Activated naive CD4-positive, alpha-beta T cell treated with anti-CD3 and anti-CD28 coated beads for 36 hours (primary cell): Measurements from ENCODE around the gene PRMT5. TPM values are rescaled to one million over a fixed set of nuclear protein-coding genes. Genes with fewer than 3 reads are reported as not detected.

Source experiments
- CTCF ChIA-PET: fragments of 350-600 bp; sonication (Branson Sonifier 250); formaldehyde crosslinking; loops from one replicate; lab custom pipeline; 2021; ENCODE audit warnings: antibody characterized with exemption; lab: Charles Lee
- DNase-seq: peaks from one replicate; pipeline ENCODE4 v3.0.0-alpha.2; 2020
- H3K27ac Mint-ChIP-seq: one replicate; pipeline ENCODE4 v1.8.0; 2021; ENCODE audit warnings: mild to moderate bottlenecking, mixed read lengths
- H3K27me3 Mint-ChIP-seq: one replicate; pipeline ENCODE4 v1.8.0; 2021; ENCODE audit warnings: low read depth, mixed read lengths
- H3K36me3 Mint-ChIP-seq: one replicate; pipeline ENCODE4 v1.8.0; 2021; ENCODE audit warnings: low read depth, mixed read lengths
- H3K4me1 Mint-ChIP-seq: one replicate; pipeline ENCODE4 v1.8.0; 2021; ENCODE audit warnings: low read depth, mixed read lengths
- H3K4me3 Mint-ChIP-seq: one replicate; pipeline ENCODE4 v1.8.0; 2021; ENCODE audit warnings: mild to moderate bottlenecking, moderate library complexity, mixed read lengths
- H3K9me3 Mint-ChIP-seq: one replicate; pipeline ENCODE4 v1.8.0; 2021; ENCODE audit warnings: mixed read lengths
- intact Hi-C: fragments of 100-400 bp; cut with micrococcal nuclease; formaldehyde crosslinking; loops from one replicate; pipeline ENCODE4 v1.15.1; 2023
- total RNA-seq, 2 experiments: library from RNA; stranded (reverse); gene quantifications; one replicate each; pipeline ENCODE4 v1.2.3, GENCODE V29; 2021

Gene PRMT5
- total RNA-seq, 2 experiments from 2014 or later: 81.0 to 92.8 TPM

DNA sequence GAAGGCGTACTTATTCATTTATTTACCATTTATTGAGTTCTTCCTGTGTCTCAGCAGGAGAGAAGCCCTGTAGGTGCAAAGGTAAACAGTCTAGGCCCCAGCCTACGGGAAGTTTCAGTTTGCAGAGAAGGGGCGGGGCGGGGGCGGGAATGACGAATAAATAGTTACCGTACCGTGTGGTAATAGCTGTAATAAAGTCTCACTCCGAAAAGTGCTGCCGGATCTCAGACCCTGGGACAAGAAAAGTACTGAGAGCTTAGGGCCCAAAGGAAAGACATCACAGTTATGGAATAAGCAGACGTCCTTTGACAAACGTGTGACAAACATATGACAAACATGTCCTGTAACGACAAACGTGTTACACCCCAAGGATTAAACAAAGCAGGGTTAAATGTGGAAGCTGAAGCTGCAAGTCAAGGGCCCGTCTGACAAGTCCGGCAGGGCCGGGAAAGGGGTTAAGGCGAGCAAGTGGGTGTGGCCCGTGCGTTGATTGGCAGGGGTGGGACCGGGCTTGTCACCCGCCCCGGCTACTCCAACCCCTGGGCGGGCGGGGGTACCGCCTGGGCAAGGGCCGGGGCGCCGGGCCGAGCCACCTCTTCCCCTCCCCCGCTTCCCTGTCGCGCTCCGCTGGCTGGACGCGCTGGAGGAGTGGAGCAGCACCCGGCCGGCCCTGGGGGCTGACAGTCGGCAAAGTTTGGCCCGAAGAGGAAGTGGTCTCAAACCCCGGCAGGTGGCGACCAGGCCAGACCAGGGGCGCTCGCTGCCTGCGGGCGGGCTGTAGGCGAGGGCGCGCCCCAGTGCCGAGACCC lies 57.7 kb downstream of the PRMT5 start, which contains the start of gene LRP10:
Gene LRP10, plus strand, starts transcription at position 517 of the 809 bp plus-strand sequence. CDS start 564 bp downstream, outside the sequence.
- peaks cover 29% of the 10 kb centered on the region for H3K36me3 Mint-ChIP-seq
- peak within 1 kb of the TSS; percentile 91 for H3K4me3 Mint-ChIP-seq
- peak; percentile 92 for DNase-seq
- peak within 1 kb of the TSS; percentile 100 for H3K27ac Mint-ChIP-seq
- CTCF ChIA-PET: interaction anchor here (0.6 to 5.6 kb wide), 25 partner anchors 8 to 1018 kb away, joined by 3 to 125 read pairs (median 5); partner anchors contain the start of genes AJUBA, PRMT5, RBM23 and REM2
- no peaks in the 10 kb centered on the region for H3K27me3 Mint-ChIP-seq
- peaks cover 29% of the 10 kb centered on the region for H3K4me1 Mint-ChIP-seq
- intact Hi-C loops: loop anchor here (1.0 to 5.0 kb wide), 16 partner anchors 13 to 1604 kb away; partner anchors contain the start of genes DAD1, HAUS4, HNRNPC and MRPL52
- H3K9me3 Mint-ChIP-seq: no peaks in the 10 kb centered on the region

DNA sequence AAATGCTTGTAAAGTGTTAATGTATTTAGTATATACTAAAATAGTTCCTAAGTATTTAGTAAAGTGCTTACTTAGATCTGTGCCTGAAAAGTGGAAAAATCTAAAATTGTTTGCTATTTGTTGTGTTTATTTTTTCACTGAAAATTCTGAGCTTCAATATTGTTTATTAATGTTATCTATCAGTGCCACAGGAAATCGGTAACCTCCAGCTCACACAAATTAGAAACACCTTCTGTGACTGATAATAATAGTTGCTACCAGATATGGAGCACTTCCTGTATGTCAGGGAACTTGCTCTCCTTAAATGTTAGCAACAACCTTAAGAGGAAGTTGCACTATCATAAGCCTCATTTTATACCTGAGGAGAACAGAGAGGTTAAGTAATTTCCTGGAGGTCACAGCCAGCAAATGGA lies 58.4 kb downstream of the PRMT5 start:
- peak overlapping the region; percentile 91 for H3K4me3 Mint-ChIP-seq
- intact Hi-C loops: loop anchor here (1.0 to 5.0 kb wide), 14 partner anchors 13 to 1604 kb away; partner anchors contain the start of genes DAD1, HAUS4, HNRNPC and MRPL52
- CTCF ChIA-PET: interaction anchor here (0.6 to 5.6 kb wide), 15 partner anchors 8 to 1017 kb away, joined by 3 to 125 read pairs (median 4); partner anchors contain the start of genes PRMT5 and REM2
- DNase-seq: no peak
- H3K27me3 Mint-ChIP-seq: no peaks in the 10 kb centered on the region
- H3K27ac Mint-ChIP-seq: peak overlapping the region; percentile 100
- peaks cover 29% of the 10 kb centered on the region for H3K4me1 Mint-ChIP-seq
- peaks cover 23% of the 10 kb centered on the region for H3K36me3 Mint-ChIP-seq
- H3K9me3 Mint-ChIP-seq: no peaks in the 10 kb centered on the region

Other genes with a start within 250 kb of the PRMT5 start
- gene OXA1L, start 162.7 kb downstream of the PRMT5 start, total RNA-seq: 100 to 1,000 TPM; 149 to 152 TPM
- 1 to 10 TPM in 1 of 2 experiments, under 1 TPM in 1; 0.40 to 1.1 TPM for gene SLC7A7, start 113.9 kb downstream of the PRMT5 start, total RNA-seq
- 100 to 1,000 TPM; 170 TPM for gene MRPL52, start 99.5 kb downstream of the PRMT5 start, total RNA-seq
- gene MMP14, start 92.8 kb downstream of the PRMT5 start, total RNA-seq: 1 to 10 TPM; 1.3 to 2.1 TPM
- 10 to 100 TPM; 71.9 to 75.2 TPM for gene LRP10, start 57.6 kb downstream of the PRMT5 start, total RNA-seq
- gene REM2, start 46.2 kb downstream of the PRMT5 start, total RNA-seq: under 1 TPM; 0.69 to 0.74 TPM
- 10 to 100 TPM; 53.5 to 61.2 TPM for gene RBM23, start 10.2 kb downstream of the PRMT5 start, total RNA-seq
- gene HAUS4, start 27.7 kb upstream of the PRMT5 start, total RNA-seq: 10 to 100 TPM; 97.1 to 97.3 TPM
- gene AJUBA, start 53.2 kb upstream of the PRMT5 start, total RNA-seq: 1 to 10 TPM; 2.1 to 2.8 TPM
- gene C14orf93, start 80.8 kb upstream of the PRMT5 start, total RNA-seq: 1 to 10 TPM; 8.3 to 9.3 TPM
- 100 to 1,000 TPM; 120 to 125 TPM for gene PSMB5, start 105.5 kb upstream of the PRMT5 start, total RNA-seq
- not detected for gene PSMB11, start 112.8 kb upstream of the PRMT5 start, total RNA-seq
- 1 to 10 TPM; 1.3 to 1.4 TPM for gene CDH24, start 128.1 kb upstream of the PRMT5 start, total RNA-seq
- gene ACIN1, start 165.8 kb upstream of the PRMT5 start, total RNA-seq: 100 to 1,000 TPM; 152 to 156 TPM
- 10 to 100 TPM; 39.8 to 44.2 TPM for gene C14orf119, start 166.1 kb upstream of the PRMT5 start, total RNA-seq
- not detected for gene CIROP, start 175.6 kb upstream of the PRMT5 start, total RNA-seq
- under 1 TPM; 0.37 to 0.43 TPM for gene CEBPE, start 189.9 kb upstream of the PRMT5 start, total RNA-seq